AG04450 (cell line): ENCODE results near the gene WDR3. TPM values are rescaled to one million over a fixed set of nuclear protein-coding genes. Genes with fewer than 3 reads are reported as not detected.

Source experiments
- CTCF ChIA-PET: fragments of 300-600, 350-600 bp; formaldehyde crosslinking; extraction: SDS; loops from one replicate; lab custom pipeline; 2022; ENCODE audit warnings: antibody characterized with exemption, inconsistent platforms; lab: Charles Lee
- POLR2A ChIA-PET: fragments of 350-600 bp; formaldehyde crosslinking; extraction: SDS; loops from one replicate; lab custom pipeline; 2021; ENCODE audit warnings: antibody characterized with exemption, inconsistent platforms; lab: Yijun Ruan, JAX
- DNase-seq: peaks from one replicate; pipeline ENCODE4 v3.0.0-alpha.2; 2011; ENCODE audit warnings: low read depth, low spot score
- H3K27ac ChIP-seq: one replicate; pipeline ENCODE4 v1.5.1; 2012; ENCODE audit warnings: low read depth, low read length, control low read depth
- H3K27me3 ChIP-seq: one replicate; pipeline ENCODE4 v1.6.0; 2012; ENCODE audit warnings: low read length; ENCODE audit not compliant: control insufficient read depth, insufficient read depth
- H3K4me3 ChIP-seq: 2 replicates; pipeline ENCODE4 v1.5.1; 2011; ENCODE audit warnings: mild to moderate bottlenecking, low read depth, low read length, control low read depth
- H3K9me3 ChIP-seq: 2 replicates; pipeline ENCODE4 v1.5.1; 2012; ENCODE audit warnings: low read length; ENCODE audit not compliant: control insufficient read depth, insufficient read depth
- CTCF ChIP-seq: IDR thresholded peaks from 2 replicates; pipeline ENCODE4 v1.5.1; 2011; ENCODE audit warnings: low read depth, low read length, control low read depth, inconsistent platforms
- polyA plus RNA-seq: library from polyadenylated mRNA; depleted of rRNA; stranded (reverse); fragments of >200 nt; gene quantifications from 2 replicates; pipeline ENCODE4 v1.2.3, GENCODE V29; 2011

WDR3 gene
- polyA plus RNA-seq, 1 experiment = 41.4 TPM

- POLR2A ChIA-PET = no interaction called here
- CTCF ChIA-PET = interaction anchor here (0.6 to 8.9 kb wide), 4 partner anchors 74 to 381 kb away, joined by 3 to 134 read pairs (median 108); no protein-coding TSS in a partner anchor
Observed at GRCh38 chr1:117892512-117892911, 37.0 kb upstream of the WDR3 start.

GRCh38 chr1:117894078-117894477 is 35.5 kb upstream of the WDR3 start:
- DNase-seq = no peak
- CTCF ChIA-PET = interaction anchor here (0.6 to 8.9 kb wide), 10 partner anchors 12 to 383 kb away, joined by 4 to 134 read pairs (median 16); partner anchors contain the start of gene TENT5C
- H3K27me3 ChIP-seq = no peaks in the 10 kb centered on the region

More at GRCh38 chr1:117892512-117892911, 37.0 kb upstream of the WDR3 start:
- TF ChIP-seq CTCF = no peak
- Histone ChIP-seq H3K9me3 (no peaks in the 10 kb centered on the region), H3K4me3 (no peak overlapping the region), H3K27ac (no peak overlapping the region), H3K27me3 (no peaks in the 10 kb centered on the region)
- DNase-seq = no peak

DNA sequence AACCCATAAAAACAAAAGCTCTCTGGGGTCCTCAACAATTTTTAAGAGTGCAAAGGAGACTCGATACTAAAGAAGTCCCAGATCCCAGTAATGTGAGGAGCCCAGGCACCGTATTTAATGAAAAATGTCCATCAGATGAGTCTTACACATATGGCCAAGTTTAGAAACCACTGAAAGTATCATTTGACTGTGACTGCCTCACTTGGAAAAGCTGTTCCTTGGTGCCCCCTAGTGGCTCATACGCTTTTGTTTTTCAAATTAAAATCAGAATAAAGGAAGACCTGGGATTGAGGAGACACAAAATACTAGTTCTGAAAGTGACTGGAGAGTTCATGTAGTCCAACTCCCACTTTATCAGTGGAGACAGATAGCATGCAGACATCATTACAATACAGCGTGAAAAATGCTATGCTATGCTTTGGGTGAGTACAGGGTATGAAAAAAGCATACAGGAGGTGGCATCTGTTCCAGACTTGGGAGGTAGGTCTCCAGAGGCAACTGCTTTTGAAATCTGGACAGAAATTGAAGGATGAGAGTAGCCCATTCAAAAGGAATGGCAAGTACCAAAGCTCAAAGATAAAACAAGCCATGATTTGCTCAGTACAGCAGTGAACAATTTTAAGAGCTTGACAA is 33.9 kb upstream of the WDR3 start:
- DNase-seq = peak; percentile 85
- H3K4me3 ChIP-seq = no peak overlapping the region
- no peaks in the 10 kb centered on the region for H3K27me3 ChIP-seq
- no peaks in the 10 kb centered on the region for H3K9me3 ChIP-seq
- ChIA-PET CTCF (interaction anchor here (0.6 to 8.9 kb wide), 49 partner anchors 9 to 1990 kb away, joined by 3 to 134 read pairs (median 5); partner anchors contain the start of genes GDAP2, TENT5C, TTF2 and WDR3), POLR2A (no interaction called here)
- H3K27ac ChIP-seq = no peak overlapping the region
- TF ChIP-seq CTCF = peak; percentile 79

More at GRCh38 chr1:117894078-117894477, 35.5 kb upstream of the WDR3 start:
- no peaks in the 10 kb centered on the region for H3K9me3 ChIP-seq
- POLR2A ChIA-PET = interaction anchor here (0.6 to 1.3 kb wide), 2 partner anchors 135 to 288 kb away, joined by 3 to 5 read pairs; partner anchors contain the start of gene TENT5C
- no peak for TF ChIP-seq CTCF
- no peak overlapping the region for H3K27ac ChIP-seq
- H3K4me3 ChIP-seq = no peak overlapping the region

DNA sequence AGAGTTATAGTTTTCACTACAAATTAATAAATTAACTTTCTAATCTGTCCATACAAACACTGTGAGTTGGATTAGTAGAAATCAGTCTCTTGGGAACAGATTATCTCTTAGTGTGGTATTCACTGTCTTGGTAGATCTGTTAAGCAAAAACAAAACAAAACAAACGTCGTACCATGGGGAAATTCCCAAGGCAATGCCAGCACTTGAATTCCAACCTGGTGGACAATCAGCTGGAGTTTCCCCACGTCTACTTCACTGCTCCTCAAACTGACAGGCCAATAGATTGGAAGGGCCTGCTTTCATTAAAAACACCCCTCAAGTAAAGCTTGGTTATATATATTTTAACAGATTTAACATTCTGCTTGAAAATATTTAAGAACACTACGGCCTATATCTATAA is 32.0 kb upstream of the WDR3 start:
- CTCF ChIA-PET = interaction anchor here (1.5 to 8.9 kb wide), 7 partner anchors 9 to 386 kb away, joined by 3 to 134 read pairs (median 28); no protein-coding TSS in a partner anchor
- no peak for TF ChIP-seq CTCF

DNA sequence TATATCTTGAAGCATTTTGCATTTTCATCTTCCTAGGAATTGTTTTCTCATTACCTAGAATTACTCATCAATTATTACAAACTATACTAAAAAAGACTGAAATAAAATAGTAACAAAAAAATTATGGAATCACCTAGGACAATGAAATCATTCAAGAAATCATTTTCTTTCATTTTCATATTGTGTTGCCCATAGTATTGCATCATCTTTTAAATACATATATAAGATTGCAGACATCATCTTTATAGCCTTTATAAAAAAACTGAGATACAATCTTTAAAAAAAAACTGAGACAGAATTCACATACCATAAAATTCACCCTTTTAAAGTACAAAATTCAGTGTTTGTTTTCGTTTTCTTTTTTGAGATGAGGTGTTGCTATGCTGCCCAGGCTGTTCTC is 29.7 kb upstream of the WDR3 start:
- no peak for DNase-seq
- Histone ChIP-seq H3K27me3 (no peaks in the 10 kb centered on the region), H3K27ac (no peak overlapping the region), H3K9me3 (no peaks in the 10 kb centered on the region), H3K4me3 (no peak overlapping the region)
- CTCF ChIA-PET = interaction anchor here (1.2 to 8.9 kb wide), 4 partner anchors 11 to 389 kb away, joined by 3 to 134 read pairs (median 108); no protein-coding TSS in a partner anchor
- no peak for TF ChIP-seq CTCF
- POLR2A ChIA-PET = no interaction called here

More for the DNA sequence above, 32.0 kb upstream of the WDR3 start:
- POLR2A ChIA-PET = no interaction called here
- H3K27ac ChIP-seq = no peak overlapping the region
- DNase-seq = no peak
- no peaks in the 10 kb centered on the region for H3K27me3 ChIP-seq
- no peaks in the 10 kb centered on the region for H3K9me3 ChIP-seq
- H3K4me3 ChIP-seq = no peak overlapping the region
